ENCODE results near the gene GPD1.
A peak's percentile ranks its signal among the peaks of the same experiment; 100 is the strongest.

The GPD1 gene

GRCh38 chr12:50103767-50104321 is at the start of gene GPD1:
GPD1 (plus strand) TSS chr12:50104008; CDS start chr12:50104051, 43 bp downstream.
- TF ChIP-seq CTCF (IDR thresholded peaks at IDR 0.05; ENCODE audit: low read depth, low read length) = no peak
- DNase-seq (ENCODE audit: extremely low read depth, low read depth) = no peak

- TF ChIP-seq CTCF (IDR thresholded peaks at IDR 0.05; ENCODE audit: low read depth, low read length) = peak; percentile 98
- no peak for DNase-seq (ENCODE audit: extremely low read depth, low read depth)
Measured at GRCh38 chr12:50055831-50056638, 47.8 kb upstream of the GPD1 start.

- TF ChIP-seq CTCF (IDR thresholded peaks at IDR 0.05; ENCODE audit: low read depth, low read length) = no peak
- DNase-seq (ENCODE audit: extremely low read depth, low read depth) = no peak
Measured at GRCh38 chr12:50056639-50056976, 47.2 kb upstream of the GPD1 start.

GRCh38 chr12:50057000-50057841 is 46.6 kb upstream of the GPD1 start, which contains the start of gene ASIC1:
ASIC1 (plus strand) TSS chr12:50057596; CDS start chr12:50058767, 1,171 bp downstream.
- DNase-seq (ENCODE audit: extremely low read depth, low read depth) = no peak
- TF ChIP-seq CTCF (IDR thresholded peaks at IDR 0.05; ENCODE audit: low read depth, low read length) = no peak

- DNase-seq (ENCODE audit: extremely low read depth, low read depth) = no peak
- no peak for TF ChIP-seq CTCF (IDR thresholded peaks at IDR 0.05; ENCODE audit: low read depth, low read length)
Measured at GRCh38 chr12:50057896-50058670, 45.7 kb upstream of the GPD1 start.

- no peak for DNase-seq (ENCODE audit: extremely low read depth, low read depth)
- no peak for TF ChIP-seq CTCF (IDR thresholded peaks at IDR 0.05; ENCODE audit: low read depth, low read length)
Measured at GRCh38 chr12:50058743-50059312, 45.0 kb upstream of the GPD1 start.

All from AG09319 (cell line).